ENCODE measurements around the gene STXBP5. TPM values are rescaled to one million over a fixed set of nuclear protein-coding genes. Genes with fewer than 3 reads are reported as not detected.
A peak's percentile ranks its signal among the peaks of the same experiment; 100 is the strongest.

The STXBP5 gene
- total and polyA plus RNA-seq, 9 of the 15 experiments (the other 6 are each of a cell fraction or from before 2014, with no cell fraction given), result 23.3 to 172 (median 71.5) TPM

- no peak for TF ChIP-seq STAG1 (CRISPR knock-in tag; IDR thresholded peaks at IDR 0.05; ENCODE audit: borderline replicate concordance)
- no peak for TF ChIP-seq ILK (tag; IDR thresholded peaks at IDR 0.05; ENCODE audit: borderline replicate concordance, low read depth)
- TF ChIP-seq POLR2H (tag; IDR thresholded peaks at IDR 0.05; ENCODE audit: low read depth), result peak; percentile 55; the same call in 1 of the 2 replicates
- TF ChIP-seq, protein P1, sequence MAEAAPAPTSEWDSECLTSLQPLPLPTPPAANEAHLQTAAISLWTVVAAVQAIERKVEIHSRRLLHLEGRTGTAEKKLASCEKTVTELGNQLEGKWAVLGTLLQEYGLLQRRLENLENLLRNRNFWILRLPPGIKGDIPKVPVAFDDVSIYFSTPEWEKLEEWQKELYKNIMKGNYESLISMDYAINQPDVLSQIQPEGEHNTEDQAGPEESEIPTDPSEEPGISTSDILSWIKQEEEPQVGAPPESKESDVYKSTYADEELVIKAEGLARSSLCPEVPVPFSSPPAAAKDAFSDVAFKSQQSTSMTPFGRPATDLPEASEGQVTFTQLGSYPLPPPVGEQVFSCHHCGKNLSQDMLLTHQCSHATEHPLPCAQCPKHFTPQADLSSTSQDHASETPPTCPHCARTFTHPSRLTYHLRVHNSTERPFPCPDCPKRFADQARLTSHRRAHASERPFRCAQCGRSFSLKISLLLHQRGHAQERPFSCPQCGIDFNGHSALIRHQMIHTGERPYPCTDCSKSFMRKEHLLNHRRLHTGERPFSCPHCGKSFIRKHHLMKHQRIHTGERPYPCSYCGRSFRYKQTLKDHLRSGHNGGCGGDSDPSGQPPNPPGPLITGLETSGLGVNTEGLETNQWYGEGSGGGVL (CRISPR knock-in tag; IDR thresholded peaks at IDR 0.05), result no peak
- TF ChIP-seq STAT5A (IDR thresholded peaks at IDR 0.05; ENCODE audit: borderline replicate concordance, low read length), result no peak
- peak; percentile 67 for TF ChIP-seq POLR2A (conservative IDR thresholded peaks at IDR 0.05)
- TF ChIP-seq CGGBP1 (CRISPR knock-in tag; IDR thresholded peaks at IDR 0.05), result peak; percentile 48; the same call in 1 of the 2 replicates
- TF ChIP-seq RFX7 (CRISPR knock-in tag; IDR thresholded peaks at IDR 0.05), result no peak
- TF ChIP-seq KLF1 (tag; IDR thresholded peaks at IDR 0.05), result no peak
- no peak for TF ChIP-seq SREBF2 (CRISPR knock-in tag; IDR thresholded peaks at IDR 0.05)
- no peak for TF ChIP-seq GTF2F1 (IDR thresholded peaks at IDR 0.05; ENCODE audit: low read depth, low read length)
- TF ChIP-seq ZNF785 (CRISPR knock-in tag; IDR thresholded peaks at IDR 0.05), result 0 out of 2 replicates have a peak, but pooled peaks have one; percentile 37
- TF ChIP-seq SMARCA5 (IDR thresholded peaks at IDR 0.05), result no peak
- peak; percentile 2 for TF ChIP-seq U2AF1 (optimal IDR thresholded peaks at IDR 0.05; ENCODE audit: low read depth, low read length)
- TF ChIP-seq ZNF316 (IDR thresholded peaks at IDR 0.05), result peak; percentile 54; the same call in 1 of the 2 replicates
- no peak for TF ChIP-seq ZMIZ1 (IDR thresholded peaks at IDR 0.05; ENCODE audit: low read depth in 2 of 2, low read length in 2 of 2)
- TF ChIP-seq E2F8 (IDR thresholded peaks at IDR 0.05; ENCODE audit: low read depth, partially characterized antibody), result no peak
- no peak for TF ChIP-seq ZNF384 (IDR thresholded peaks at IDR 0.05; ENCODE audit: low read depth, low read length)
- no peak for TF ChIP-seq HCFC1 (IDR thresholded peaks at IDR 0.05; ENCODE audit: low read depth, low read length)
These were observed 10.3 kb downstream of the STXBP5 start (continued) for GRCh38 chr6:147214248-147215227.

Measured in K562 (cell line).